ENCODE data around the gene RBM20.
A peak's percentile ranks its signal among the peaks of the same experiment; 100 is the strongest.
"Not testable (repeated sequence)": the region's sequence is repeated elsewhere in the genome, so short reads cannot be mapped to it uniquely, and the experiment has no call there.

The RBM20 gene

DNA sequence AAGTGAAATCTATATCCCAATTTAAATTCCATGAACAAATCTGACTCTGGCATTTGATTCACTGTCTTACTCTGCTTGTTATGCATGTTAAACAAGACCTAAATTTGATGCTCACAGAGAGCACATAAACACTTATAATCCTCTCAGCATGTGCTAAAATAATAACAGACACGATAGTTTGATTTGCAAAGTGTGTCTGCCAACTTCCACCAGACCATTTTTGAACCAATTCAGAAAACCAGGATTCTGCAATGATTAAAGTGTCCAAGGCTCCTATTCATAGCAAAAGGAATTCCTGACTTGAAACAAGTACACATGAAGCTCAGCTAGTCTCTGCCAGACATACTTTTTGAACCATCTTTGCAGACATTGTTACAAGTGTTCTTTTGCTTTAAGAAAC, 11.2 kb downstream of the RBM20 start:
- Histone ChIP-seq H3K36me3 (no peaks in the 10 kb centered on the region), H3K27me3 (ENCODE audit: insufficient read depth, low read depth, severe bottlenecking) (no peaks in the 10 kb centered on the region), H3K27ac (no peak overlapping the region), H3K9me3 (ENCODE audit: severe bottlenecking) (no peaks in the 10 kb centered on the region), H3K4me3 (ENCODE audit: low read depth, low read length) (no peak overlapping the region)
- no peak for DNase-seq
- no peak for TF ChIP-seq CTCF (IDR thresholded peaks at IDR 0.05; ENCODE audit: low read depth, low read length)

GRCh38 chr10:110656612-110657011, 12.5 kb downstream of the RBM20 start:
- Histone ChIP-seq H3K9me3 (ENCODE audit: severe bottlenecking) (no peaks in the 10 kb centered on the region), H3K27ac (no peak overlapping the region), H3K36me3 (no peaks in the 10 kb centered on the region), H3K4me3 (ENCODE audit: low read depth, low read length) (no peak overlapping the region), H3K27me3 (ENCODE audit: insufficient read depth, low read depth, severe bottlenecking) (no peaks in the 10 kb centered on the region)
- TF ChIP-seq CTCF (IDR thresholded peaks at IDR 0.05; ENCODE audit: low read depth, low read length) = no peak
- DNase-seq = no peak

- peak; percentile 10 for DNase-seq
- no peaks in the 10 kb centered on the region for H3K36me3 ChIP-seq
- no peak overlapping the region for H3K27ac ChIP-seq
- H3K27me3 ChIP-seq (ENCODE audit: insufficient read depth, low read depth, severe bottlenecking) = no peaks in the 10 kb centered on the region
- H3K9me3 ChIP-seq (ENCODE audit: severe bottlenecking) = no peaks in the 10 kb centered on the region
- TF ChIP-seq CTCF (IDR thresholded peaks at IDR 0.05; ENCODE audit: low read depth, low read length) = no peak
- H3K4me3 ChIP-seq (ENCODE audit: low read depth, low read length) = no peak overlapping the region
Observed at GRCh38 chr10:110657973-110658691, 14.0 kb downstream of the RBM20 start.

- no peak for DNase-seq
- H3K36me3 ChIP-seq = no peaks in the 10 kb centered on the region
- no peak for TF ChIP-seq CTCF (IDR thresholded peaks at IDR 0.05; ENCODE audit: low read depth, low read length)
- H3K27ac ChIP-seq = no peak overlapping the region
- no peaks in the 10 kb centered on the region for H3K27me3 ChIP-seq (ENCODE audit: insufficient read depth, low read depth, severe bottlenecking)
- no peaks in the 10 kb centered on the region for H3K9me3 ChIP-seq (ENCODE audit: severe bottlenecking)
- H3K4me3 ChIP-seq (ENCODE audit: low read depth, low read length) = no peak overlapping the region
Observed at GRCh38 chr10:110659558-110659957, 15.4 kb downstream of the RBM20 start.

DNA sequence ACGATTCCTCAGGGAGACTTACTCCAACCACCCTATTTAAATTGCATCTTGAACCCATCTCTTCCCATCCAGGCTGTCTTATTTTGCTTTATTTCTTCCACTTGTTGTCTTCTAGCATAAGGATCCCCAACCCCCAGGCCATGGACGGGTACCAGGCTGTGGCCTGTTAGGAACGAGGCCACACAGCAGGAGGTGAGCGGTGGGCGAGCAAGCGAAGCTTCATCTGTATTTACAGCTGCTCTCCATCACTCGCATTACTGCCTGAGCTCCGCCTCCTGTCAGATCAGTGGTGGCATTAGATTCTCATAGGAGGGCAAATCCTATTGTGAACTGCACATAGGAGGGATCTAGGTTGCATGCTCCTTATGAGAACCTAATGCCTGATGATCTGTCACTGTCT, 16.2 kb downstream of the RBM20 start:
- H3K27ac ChIP-seq; H3K36me3 ChIP-seq; H3K9me3 ChIP-seq (ENCODE audit: severe bottlenecking); H3K27me3 ChIP-seq (ENCODE audit: insufficient read depth, low read depth, severe bottlenecking); H3K4me3 ChIP-seq (ENCODE audit: low read depth, low read length): not testable (repeated sequence)
- DNase-seq = peak; percentile 67

- TF ChIP-seq CTCF (IDR thresholded peaks at IDR 0.05; ENCODE audit: low read depth, low read length) = no peak
- Histone ChIP-seq H3K9me3 (ENCODE audit: severe bottlenecking) (no peaks in the 10 kb centered on the region), H3K27me3 (ENCODE audit: insufficient read depth, low read depth, severe bottlenecking) (no peaks in the 10 kb centered on the region), H3K4me3 (ENCODE audit: low read depth, low read length) (no peak overlapping the region), H3K27ac (no peak overlapping the region), H3K36me3 (no peaks in the 10 kb centered on the region)
- no peak for DNase-seq
Observed at GRCh38 chr10:110661292-110661691, 17.2 kb downstream of the RBM20 start.

Data from WERI-Rb-1 (cell line).